NOMO-1 treated with DMSO at 0.1 percent for 48 hours (cell line): ENCODE results near the gene PARD3B.

Experiments used
- DNase-seq: peaks from one replicate; lab custom pipeline; 2025; ENCODE audit not compliant: unreplicated experiment; lab: John Stamatoyannopoulos, UW

Gene PARD3B

DNA sequence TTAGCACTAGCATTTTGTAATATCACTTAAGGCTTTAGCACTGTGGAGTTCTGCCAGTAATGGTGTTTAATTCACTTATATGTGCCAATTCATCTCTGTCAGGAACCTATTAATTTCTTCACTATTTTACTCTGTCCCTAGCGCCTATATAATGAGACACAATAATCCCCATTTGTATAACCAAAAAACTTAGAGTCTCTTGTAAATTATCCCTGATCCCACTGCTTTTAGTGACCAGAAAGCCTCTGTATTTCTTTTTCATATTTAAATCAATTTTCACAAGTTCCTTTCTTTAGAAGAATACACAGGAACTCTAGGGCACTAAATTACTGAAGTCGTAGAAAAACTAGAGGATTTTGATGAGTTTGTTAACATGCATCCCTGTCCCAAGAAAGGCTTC lies 894.3 kb downstream of the PARD3B start:
- no peak for DNase-seq

DNA sequence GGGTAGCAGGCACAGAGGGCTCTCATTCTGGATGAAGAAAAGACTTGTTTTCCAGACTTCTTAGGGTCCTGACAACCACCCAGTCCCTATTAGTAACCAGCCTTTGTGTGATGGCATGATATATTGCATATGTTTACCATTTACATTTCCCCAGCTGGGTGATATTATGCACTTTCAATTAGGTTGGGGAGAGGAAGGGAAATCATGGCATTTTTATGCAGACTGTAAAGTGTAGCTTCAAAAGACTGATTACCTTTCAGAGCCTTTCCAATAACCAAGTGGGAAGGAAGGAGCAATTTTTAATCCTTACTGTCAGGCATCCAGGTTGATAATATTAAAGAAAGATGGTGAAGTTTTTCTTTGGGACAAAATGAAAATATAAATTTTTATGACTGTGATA lies 896.2 kb downstream of the PARD3B start:
- no peak for DNase-seq

DNA sequence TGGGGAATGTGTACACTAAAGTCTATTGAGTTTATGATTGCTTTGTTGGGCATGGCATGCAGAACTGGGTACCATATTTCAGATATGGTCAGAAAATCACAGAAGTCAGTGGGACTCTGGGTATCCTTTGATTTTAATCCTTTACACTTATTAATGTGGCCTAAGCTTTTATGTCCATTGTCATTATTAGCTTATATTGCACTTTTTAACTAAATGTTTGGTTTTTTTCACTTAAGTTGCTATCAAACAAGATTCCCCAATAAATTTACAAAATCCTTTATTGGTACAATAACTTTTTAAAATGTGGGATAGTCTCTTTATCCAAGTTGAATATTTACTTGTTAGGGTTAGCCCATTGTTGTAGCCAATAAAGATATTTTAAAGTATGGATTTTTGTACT lies 902.9 kb downstream of the PARD3B start:
- DNase-seq: no peak

DNA sequence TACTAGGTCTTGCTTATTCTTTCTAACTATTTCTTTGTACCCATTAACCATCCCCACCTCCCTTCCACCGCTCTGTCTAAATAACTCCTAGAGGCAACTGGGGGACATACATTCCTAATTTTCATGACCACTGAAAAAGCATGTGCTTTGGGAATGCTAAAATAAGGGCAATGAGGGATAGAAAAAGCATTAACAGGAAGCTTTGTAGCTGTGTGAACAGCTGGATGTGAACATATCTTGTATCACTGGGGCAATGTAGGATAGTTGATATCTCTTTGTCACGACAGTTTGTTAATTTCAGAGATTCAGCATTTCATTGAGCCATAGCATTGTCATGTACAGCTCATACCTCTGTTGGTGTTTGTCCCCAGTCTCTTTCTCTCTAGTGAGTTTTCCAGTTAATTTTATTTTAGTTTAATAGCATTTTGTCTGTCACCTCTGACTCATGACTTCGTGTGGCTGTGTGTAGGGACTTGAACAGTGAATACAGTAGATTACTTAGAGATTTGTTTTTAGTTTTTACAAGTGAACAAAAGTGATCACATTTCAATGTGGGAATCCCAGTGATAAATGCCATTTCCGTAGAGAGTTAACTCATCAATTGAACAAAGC lies 906.7 kb downstream of the PARD3B start:
- no peak for DNase-seq

DNA sequence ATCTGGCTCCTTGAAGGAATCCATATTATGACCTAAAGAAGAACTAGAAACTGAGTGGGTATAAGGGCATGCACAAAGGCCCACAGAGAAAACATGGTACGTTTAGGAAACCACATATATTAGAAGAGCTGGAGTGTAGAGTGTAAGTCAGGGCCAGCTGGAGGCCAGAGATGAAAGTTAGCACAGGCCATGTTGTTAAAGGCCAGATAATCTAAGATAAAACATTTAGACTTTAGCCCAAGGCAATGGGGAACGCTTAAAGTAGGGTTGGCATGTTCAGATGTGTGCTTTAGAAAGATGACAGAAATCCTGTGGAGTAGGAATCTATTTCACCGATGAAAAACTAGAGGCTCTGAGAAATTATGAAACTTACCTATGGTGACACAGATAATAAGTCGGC lies 907.9 kb downstream of the PARD3B start:
- DNase-seq: no peak

DNA sequence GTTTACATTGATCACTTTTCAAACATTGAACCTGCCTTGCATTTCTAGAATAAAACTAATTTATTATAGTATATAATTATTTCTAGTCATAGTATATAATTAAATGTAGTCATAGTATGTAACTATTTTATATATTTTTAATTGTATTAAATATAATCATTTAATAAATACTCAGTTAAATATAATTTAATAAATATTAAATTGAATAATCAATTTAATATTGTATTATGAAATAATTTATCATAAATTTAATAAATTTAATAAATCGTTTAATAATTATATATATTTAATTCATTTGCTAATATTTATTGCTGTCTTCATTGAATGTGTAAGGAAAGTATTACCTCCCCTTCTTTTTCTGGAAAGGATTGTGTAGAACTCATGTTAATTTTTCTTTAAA lies 911.4 kb downstream of the PARD3B start:
- no peak for DNase-seq

DNA sequence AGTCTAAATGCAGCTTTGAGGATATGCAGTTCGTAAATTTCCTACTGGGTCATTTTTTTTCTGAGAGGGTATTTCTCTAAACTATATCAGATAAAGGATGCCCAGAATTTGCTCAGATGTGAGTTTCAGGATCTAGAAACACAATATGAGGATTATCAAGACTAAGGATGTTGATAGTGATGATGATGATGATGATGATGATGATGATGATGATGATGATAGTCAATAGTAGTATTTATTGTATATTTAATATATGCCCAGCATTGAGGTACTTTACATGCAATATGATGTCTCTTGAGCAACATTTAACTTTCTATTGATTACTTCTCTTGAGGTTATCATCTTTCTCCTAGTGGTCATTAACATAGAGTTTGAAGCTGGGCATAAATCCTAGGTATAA lies 914.9 kb downstream of the PARD3B start:
- DNase-seq: no peak

DNA sequence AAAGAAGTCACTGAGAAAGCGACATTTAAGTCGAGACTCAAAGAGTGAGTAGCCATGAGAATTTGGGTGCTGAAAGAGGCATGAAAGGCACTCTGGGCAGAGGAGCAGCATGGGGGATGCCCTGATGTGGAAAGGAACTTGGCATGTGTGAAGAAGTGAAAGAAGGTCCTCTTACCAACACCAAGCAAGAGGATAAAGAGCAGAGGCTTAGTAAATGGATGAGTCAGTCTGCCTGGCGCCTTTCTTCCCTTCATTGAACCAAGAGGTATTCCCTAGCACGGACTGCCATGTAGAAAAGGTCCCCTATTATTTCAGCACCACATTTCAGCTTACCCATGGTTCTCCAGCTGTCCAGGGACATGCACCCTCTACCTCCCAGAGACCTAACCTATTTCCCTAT lies 915.9 kb downstream of the PARD3B start:
- no peak for DNase-seq

DNA sequence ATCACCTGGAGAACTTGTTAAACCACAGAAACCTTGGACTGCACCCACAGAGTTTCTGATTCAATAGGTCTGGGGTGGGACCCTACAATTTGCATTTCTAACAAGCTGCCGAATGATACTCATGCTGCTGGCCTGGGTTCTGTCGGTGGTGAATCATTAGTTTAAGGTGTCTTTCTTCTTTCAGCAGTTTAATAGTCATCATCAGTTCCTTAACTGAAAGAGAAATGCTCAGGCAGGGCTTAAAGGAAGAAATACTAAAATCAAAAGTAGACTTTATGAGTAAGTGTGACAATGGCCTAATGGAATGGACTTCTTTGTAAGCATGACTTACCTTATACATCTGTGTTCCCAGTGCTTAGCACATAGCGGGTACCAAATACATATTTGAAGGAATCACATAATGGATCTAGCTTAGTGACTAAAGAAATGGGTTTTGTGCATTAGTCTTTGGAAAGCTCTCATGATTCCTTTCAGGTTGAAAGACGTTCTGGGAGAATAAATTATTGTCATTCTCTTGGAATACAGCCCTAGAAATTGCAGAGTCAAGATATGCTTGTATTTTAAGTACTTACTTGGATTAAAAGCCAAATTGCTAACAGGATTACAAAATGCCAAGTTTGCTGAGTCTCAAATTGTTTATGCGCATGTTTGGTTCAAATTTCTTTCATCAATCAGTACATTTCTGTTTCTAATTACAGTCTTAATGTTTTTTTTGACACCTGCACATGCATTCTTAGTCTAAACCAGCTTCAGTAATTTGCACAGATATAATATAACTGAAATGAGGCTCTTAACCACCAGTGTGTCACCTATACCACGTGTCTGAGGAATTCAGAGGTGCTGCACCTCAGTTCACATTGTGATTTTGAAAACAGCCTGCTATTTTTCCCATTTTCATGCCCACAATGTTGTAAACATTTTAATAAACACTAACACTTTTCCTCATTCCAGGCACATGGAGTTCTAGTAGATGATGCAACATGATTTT lies 916.7 kb downstream of the PARD3B start:
- DNase-seq: no peak

DNA sequence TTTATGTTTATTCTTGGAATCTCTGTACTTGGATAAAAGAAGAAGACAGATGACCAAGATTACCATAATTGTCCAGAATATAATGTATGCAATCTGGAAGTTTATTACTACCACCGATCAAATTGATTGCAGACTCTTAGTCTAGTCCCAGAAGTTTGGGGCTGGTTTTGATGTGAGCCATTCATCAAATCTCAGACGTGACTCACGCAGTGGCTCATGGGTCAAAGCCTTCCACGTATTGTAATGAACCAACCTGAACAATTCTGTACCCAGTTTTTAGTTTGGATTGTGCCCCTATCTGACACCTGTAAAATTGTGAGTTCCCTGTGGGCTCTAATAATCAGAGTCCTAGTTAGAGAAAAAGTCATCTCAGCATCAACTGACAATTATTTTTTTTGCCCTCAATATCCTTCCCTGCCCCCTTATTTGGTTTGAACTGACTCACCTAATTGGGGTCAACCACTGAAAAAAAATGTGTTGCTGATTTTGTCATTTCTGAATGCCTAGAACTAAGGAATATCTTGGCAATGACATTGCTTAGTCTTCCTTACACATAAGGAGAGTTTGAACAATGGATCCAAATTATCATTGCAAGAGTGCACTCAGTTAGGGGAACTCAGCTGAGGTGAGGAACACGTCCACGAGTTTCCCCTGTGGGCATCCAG lies 917.5 kb downstream of the PARD3B start:
- DNase-seq: no peak

DNA sequence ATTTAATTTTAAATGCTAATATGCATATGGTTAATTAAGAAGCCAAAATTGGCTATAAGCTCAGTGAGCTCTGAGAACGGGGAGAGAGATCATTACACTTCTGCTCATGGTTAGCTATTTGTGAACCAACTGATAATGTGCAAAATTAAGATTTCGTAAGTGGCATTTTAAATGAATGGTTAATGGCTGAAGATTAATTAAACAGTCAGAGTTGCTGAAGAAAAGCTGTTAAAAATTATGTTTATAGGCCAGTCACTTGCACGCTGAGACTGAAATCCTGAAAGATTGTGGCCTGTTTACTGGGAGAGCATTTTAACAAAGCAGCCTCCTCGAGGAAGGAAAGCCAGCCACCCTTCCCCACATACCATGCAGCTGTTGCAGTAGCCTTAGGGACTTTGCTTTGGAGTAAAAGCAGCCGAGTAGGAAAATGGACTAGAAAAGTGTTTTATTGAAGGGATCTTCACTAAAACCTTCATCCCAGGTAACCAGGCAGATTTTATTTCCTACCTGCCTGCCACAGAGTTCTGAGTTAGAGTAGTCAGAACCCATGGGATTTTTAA lies 918.3 kb downstream of the PARD3B start:
- DNase-seq: no peak

DNA sequence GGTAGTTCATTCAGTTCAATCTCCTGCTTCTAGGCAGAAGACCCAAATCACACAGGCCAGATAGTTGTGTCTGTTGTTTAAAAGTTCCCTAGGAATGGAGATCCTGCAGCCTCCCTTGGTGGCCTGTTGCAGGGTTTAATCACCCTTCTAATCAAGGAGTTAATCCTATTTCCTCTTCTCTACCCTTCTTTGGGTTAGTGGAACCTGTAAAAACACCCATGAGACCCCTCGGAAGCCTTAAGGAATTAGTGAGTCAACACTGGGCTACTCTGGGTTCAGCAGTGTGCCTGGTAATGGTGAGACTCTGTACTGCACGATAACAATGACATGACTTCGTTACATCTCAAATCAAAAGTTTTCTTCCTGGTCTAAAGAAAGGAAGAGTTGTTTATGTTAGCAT lies 919.4 kb downstream of the PARD3B start:
- DNase-seq: no peak

DNA sequence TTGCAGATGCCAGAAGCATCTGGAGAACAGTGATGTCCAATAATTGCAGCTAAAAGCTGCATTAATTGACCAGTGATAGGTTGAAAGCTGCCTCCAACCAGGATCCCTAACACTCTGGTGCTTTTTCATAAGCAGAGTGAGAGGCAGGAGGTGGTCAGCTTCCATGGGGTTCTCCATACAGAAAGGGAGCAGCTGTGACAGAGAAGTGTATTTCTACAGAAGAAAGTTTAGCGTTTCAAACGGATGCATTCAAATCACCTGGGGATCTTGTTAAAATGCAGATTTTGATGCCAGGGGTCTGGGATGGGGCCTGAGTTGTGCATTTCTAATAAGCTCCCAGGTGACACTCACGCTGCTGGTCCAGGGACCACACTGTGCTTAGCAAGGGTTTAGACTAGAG lies 920.5 kb downstream of the PARD3B start:
- no peak for DNase-seq

DNA sequence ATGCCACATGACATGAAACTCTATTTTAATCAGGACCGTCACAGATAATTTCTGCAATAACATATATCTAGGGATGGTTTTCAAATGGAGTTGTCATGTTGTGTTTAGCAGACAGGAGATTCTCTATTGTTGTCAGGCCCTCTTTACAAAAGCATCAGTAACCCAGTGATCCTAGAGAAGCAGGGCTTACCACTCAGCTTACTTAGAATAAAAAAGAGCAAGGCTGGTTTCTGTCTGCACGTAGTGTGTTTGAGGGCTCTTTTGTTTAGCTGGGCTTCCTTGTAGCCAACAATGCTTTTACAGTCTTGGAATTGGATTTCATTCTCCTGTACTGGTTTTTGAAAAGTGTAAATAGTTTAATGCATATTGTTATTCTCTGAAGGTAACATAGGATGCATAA lies 926.5 kb downstream of the PARD3B start:
- no peak for DNase-seq

DNA sequence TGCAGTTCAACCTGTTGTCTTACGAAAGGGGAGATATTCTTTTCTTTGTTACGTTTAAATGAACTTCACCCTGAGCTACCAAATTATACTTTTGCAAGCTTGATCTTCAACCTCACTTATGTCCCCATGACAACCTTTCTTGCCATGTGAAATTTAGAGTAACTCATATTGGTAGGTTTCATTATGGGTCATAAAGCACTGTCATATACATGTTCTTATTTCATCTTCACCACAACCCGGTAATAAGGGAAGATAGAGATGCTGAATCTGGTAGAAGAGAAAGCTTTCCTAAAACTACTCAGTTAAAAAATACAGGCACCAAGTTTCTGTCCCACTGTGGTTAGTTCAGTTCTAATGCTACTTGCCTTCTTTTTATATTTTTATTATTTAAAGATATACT lies 928.5 kb downstream of the PARD3B start:
- DNase-seq: no peak

DNA sequence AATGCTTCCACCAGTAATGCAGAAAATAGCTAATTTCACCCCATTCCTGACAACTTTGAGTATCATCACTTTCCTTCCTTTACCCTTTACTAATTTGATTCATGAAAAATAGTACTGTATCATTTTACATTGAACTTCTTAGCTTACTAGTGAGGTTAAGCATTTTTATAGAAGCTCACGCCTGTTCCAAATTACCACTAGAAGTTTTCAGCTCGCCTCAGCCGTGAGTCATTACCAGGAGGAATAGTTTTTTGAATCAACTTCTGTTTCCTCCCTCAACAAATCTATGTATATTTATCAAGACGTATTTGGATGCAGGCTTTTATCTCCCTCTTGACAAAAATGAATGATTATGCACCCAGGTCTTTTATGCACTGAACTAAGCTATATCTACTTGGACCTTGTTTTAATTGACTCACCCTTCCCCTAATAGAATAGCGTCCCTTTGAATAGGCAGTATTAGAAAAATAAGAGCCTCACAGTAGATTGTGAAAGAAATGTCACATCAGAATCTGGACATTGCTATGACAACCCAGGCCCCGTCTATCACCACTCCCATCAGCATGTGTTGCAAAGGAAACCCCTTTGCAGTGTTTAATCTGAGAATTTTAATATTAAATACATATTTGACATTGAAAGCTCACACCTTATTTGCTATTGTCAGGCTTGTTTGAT lies 929.6 kb downstream of the PARD3B start:
- no peak for DNase-seq

DNA sequence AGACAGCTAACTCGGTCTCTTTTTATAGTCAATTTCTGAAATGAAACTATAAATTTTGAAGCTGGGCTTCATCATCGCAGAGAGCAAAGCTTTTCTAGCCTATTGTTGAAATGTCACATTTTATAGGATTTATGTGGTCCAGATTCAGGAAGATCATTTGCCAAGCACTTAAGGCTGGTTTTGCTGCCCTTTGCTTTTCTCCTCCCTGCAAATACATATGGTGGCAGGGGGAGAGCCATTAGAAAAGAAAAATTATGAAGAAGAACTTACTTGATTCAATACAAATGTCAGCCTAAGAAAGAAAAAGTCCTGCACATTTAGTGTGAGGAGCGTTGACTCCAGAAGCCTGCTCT lies 930.1 kb downstream of the PARD3B start:
- no peak for DNase-seq

DNA sequence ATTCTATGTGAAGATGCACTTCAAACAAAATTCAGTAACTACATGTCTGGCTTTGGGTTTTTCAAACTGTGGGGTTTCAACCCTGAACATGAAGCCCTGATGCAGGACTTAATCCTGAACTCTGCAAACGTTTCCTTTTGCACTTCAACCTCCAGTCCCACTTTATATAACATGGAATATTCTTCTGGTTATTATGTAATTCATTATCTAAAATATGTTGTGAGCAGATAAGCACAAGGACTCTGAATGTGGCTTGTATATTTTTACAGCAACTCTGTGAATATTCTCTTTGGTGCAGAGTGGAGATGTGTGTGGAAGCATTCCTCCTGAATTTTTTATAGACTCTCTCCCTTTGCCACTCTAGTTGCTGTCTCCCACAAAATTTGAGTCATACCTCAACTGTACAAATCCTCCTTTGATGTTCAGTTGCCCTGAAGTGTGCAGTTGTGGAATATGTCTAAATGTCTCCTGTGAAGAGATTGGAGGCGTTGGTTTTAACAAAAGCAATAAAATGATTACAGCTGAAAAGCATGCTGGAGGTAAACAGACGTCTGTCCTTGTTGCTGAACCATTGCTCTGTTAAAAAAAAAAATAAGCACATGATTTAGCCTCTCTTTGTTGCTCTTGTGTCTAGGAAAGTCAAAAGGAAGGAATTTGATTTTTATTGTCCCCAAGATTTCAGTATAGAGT lies 931.9 kb downstream of the PARD3B start:
- no peak for DNase-seq

DNA sequence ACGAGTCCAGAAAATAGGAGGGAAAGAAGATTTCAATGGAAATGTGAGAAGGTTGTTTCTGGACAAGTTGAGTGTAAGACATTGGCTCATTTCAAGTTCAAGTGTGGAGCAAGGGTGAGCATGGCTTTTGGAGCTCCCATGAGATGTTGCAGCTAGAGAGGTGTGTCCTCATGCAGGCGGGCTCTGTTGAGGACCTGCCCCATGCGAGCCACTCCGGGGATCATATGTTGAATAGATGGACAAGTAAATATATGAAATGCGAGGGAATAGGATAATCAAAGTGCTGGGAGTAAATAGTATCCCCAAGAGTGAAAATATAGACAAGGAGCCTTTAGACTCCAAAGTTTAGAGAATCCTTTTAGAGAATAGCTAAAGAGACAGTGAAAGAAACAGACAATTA lies 936.6 kb downstream of the PARD3B start:
- DNase-seq: no peak

DNA sequence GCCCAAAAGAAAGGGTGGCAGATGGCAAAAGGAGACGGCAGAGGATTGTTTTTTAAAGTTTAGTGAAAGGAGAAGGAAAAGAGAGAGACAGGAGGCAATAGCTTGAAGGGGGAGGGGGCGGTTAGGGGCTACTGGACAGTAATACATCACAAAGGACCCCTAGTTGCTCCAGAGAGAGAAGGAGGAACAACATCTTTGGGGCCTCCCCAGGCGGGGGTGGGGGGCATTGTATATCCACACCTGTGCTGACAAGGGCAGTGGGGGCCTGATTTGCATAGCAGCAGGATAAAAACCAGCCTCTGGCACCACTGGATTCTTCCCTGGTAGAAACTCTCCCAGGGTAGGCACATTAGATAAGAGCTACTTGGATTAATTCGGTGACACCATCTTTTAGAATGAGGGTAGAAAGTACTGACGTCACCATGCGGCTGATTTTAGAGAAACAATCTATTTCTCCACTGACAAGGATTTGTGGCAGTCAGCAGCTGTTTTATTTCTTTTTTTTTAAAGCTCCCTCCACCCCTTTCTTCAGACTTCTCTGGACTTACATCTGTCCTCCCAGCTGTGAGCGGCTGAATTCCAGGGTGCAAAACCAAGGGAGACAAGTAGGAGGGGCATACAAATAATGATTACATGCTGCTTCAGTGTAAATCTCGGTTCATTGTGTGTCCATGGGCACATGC lies 937.3 kb downstream of the PARD3B start:
- no peak for DNase-seq
